ENCODE measurements around the gene SCFD2.

DNA sequence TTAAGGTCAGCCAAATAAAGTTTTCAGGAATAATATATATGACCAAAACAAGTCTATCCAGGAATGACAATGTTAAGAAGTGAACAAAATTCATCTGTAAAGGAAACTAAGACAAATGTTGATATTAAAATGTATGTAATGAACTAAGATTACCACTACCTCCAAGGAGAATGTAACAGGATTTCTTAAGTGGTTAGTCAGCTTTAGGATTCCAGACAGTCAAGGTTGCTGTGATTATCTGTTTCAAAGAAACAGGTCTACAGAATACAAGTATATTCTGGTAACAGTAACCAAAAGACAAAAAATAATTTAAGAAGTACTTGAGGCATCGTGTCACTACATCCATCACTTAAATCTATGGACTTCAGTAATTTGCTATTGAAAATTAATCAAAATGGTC, 172.8 kb downstream of the SCFD2 start:
- TF ChIP-seq ZNF274 (IDR thresholded peaks at IDR 0.05; ENCODE audit: low read depth, low read length) (no peak), YY1 (IDR thresholded peaks at IDR 0.05; ENCODE audit: insufficient read depth, insufficient read length) (no peak)
